ENCODE data around the gene HYDIN. TPM values are rescaled to one million over a fixed set of nuclear protein-coding genes. Genes with fewer than 3 reads are reported as not detected.

Gene HYDIN
- polyA plus RNA-seq, 2 of the 4 experiments (the other 2 are of a cell fraction) = 0.23 to 0.41 TPM

DNA sequence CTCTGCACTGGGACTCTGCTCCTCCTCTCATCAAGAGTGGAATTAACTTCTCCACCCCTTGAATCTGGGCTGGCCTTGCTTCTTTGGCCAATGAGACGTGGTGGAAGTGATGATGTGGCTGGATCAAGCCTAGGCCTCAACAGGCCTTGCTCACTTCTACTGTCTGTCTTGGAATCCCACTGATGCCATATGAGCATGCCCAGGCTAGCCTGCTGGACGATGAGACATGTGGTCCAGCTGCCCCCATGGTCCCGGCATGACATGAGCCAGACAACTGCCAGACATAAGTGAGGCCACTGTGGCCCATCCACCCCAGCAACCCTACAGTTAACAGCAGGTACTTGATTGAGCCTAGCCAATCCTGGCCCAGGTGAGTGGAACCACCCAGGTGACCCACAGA, 448.3 kb downstream of the HYDIN start:
- FAIRE-seq (no peak), ATAC-seq (no peak), DNase-seq (ENCODE audit: low read depth in 1 of 2, low spot score in 1 of 2) (no peak)
- no peak overlapping the region for H3K4me3 ChIP-seq
- TF ChIP-seq NR3C1 (IDR thresholded peaks at IDR 0.05) (no peak), HMGXB4 (CRISPR knock-in tag; IDR thresholded peaks at IDR 0.05; ENCODE audit: borderline replicate concordance) (no peak), PHF8 (IDR thresholded peaks at IDR 0.05; ENCODE audit: borderline replicate concordance, low read depth) (no peak), FOSL2 (IDR thresholded peaks at IDR 0.05) (no peak), FOSL2 (CRISPR knock-in tag; IDR thresholded peaks at IDR 0.05) (no peak), POLR2AphosphoS2 (conservative IDR thresholded peaks at IDR 0.05; ENCODE audit: low read length) (no peak), CHD4 (IDR thresholded peaks at IDR 0.05; ENCODE audit: borderline replicate concordance) (no peak), SREBF2 (IDR thresholded peaks at IDR 0.05) (no peak), HES2 (IDR thresholded peaks at IDR 0.05) (no peak), CEBPB (IDR thresholded peaks at IDR 0.05) (no peak), ZC3H11A (IDR thresholded peaks at IDR 0.05) (no peak), USF2 (IDR thresholded peaks at IDR 0.05) (no peak)
- TF ChIP-seq, protein P1, sequence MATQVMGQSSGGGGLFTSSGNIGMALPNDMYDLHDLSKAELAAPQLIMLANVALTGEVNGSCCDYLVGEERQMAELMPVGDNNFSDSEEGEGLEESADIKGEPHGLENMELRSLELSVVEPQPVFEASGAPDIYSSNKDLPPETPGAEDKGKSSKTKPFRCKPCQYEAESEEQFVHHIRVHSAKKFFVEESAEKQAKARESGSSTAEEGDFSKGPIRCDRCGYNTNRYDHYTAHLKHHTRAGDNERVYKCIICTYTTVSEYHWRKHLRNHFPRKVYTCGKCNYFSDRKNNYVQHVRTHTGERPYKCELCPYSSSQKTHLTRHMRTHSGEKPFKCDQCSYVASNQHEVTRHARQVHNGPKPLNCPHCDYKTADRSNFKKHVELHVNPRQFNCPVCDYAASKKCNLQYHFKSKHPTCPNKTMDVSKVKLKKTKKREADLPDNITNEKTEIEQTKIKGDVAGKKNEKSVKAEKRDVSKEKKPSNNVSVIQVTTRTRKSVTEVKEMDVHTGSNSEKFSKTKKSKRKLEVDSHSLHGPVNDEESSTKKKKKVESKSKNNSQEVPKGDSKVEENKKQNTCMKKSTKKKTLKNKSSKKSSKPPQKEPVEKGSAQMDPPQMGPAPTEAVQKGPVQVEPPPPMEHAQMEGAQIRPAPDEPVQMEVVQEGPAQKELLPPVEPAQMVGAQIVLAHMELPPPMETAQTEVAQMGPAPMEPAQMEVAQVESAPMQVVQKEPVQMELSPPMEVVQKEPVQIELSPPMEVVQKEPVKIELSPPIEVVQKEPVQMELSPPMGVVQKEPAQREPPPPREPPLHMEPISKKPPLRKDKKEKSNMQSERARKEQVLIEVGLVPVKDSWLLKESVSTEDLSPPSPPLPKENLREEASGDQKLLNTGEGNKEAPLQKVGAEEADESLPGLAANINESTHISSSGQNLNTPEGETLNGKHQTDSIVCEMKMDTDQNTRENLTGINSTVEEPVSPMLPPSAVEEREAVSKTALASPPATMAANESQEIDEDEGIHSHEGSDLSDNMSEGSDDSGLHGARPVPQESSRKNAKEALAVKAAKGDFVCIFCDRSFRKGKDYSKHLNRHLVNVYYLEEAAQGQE (IDR thresholded peaks at IDR 0.05) = no peak
- no peak overlapping the region for H3K4me2 ChIP-seq
- ChIA-PET POLR2A (no interaction called here), CTCF (interaction anchor here (11.2 kb wide), 1 partner anchor 11 kb away, joined by 76 read pairs; no protein-coding TSS in a partner anchor)
- 0 out of 6 replicates have a peak overlapping the region, but pooled peaks of 1 of the 2 experiments have one; percentile 19 for H3K27ac ChIP-seq
- H3K9me3 ChIP-seq = no peaks in the 10 kb centered on the region; the same call in 2 of the 3 replicates
- peaks cover 12% of the 10 kb centered on the region; the same call in 2 of the 3 replicates for H3K4me1 ChIP-seq
- WGBS (ENCODE audit: missing lambda C conversion rate) = 96% methylated on average over 3 of the region's 3 CpGs

- no peak for TF ChIP-seq JUNB (IDR thresholded peaks at IDR 0.05)
- no peak for TF ChIP-seq NFE2L2 (conservative IDR thresholded peaks at IDR 0.05; ENCODE audit: low read length)
- TF ChIP-seq ATOH8 (CRISPR knock-in tag; IDR thresholded peaks at IDR 0.05; ENCODE audit: low read depth) = no peak
- TF ChIP-seq KDM5A (IDR thresholded peaks at IDR 0.05) = no peak
- TF ChIP-seq TFCP2L1 (CRISPR knock-in tag; IDR thresholded peaks at IDR 0.05) = no peak
- TF ChIP-seq, protein P2, sequence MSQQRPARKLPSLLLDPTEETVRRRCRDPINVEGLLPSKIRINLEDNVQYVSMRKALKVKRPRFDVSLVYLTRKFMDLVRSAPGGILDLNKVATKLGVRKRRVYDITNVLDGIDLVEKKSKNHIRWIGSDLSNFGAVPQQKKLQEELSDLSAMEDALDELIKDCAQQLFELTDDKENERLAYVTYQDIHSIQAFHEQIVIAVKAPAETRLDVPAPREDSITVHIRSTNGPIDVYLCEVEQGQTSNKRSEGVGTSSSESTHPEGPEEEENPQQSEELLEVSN (IDR thresholded peaks at IDR 0.05; ENCODE audit: borderline replicate concordance, low read depth) = no peak
- no peak for TF ChIP-seq PHF8 (IDR thresholded peaks at IDR 0.05; ENCODE audit: borderline replicate concordance, low read depth)
- H3K4me2 ChIP-seq = no peak overlapping the region
- WGBS (ENCODE audit: missing lambda C conversion rate) = 92% methylated on average over 11 of the region's 14 CpGs
- H3K4me3 ChIP-seq = no peak overlapping the region
- ATAC-seq (no peak), DNase-seq (ENCODE audit: low read depth in 1 of 2, low spot score in 1 of 2) (no peak), FAIRE-seq (no peak)
- POLR2A ChIA-PET = no interaction called here
- H3K27ac ChIP-seq = no peak overlapping the region
- H3K4me1 ChIP-seq = peaks cover 12% of the 10 kb centered on the region; the same call in 2 of the 3 replicates
- H3K9me3 ChIP-seq = no peaks in the 10 kb centered on the region; the same call in 2 of the 3 replicates
- CTCF ChIA-PET = interaction anchor here (1.6 to 11.2 kb wide), 2 partner anchors 11 to 577 kb away, joined by 4 to 76 read pairs; partner anchors contain the start of gene CALB2
Measured at GRCh38 chr16:70781800-70782199, 448.7 kb downstream of the HYDIN start.

Measured in A549 (cell line).